Measurements from ENCODE around the gene INHBA. TPM values are rescaled to one million over a fixed set of nuclear protein-coding genes. Genes with fewer than 3 reads are reported as not detected.

Gene INHBA
- total RNA-seq, 2 donors from 2014 or later, result 0.52 TPM; not detected in 1

DNA sequence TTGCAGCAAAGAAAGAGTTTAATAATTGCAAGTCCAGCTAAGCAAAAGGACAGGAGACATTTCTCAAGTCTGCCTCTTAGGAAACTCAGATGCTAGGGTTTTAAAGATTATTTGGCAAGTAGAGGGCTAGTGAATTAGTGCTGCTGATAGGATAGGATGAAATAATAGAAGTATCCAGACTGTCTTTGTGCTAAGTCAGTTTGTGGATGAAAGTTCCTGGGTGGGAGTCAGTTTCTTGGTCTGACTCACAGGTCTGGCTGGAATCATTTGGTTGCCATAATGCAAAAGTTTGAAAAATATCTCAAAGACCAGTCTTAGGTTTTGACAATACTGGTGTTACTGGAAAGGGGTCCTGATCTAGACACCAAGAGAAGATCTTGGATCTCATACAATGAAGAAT lies 42.6 kb upstream of the INHBA start:
- no peak for ATAC-seq
- no peaks in the 10 kb centered on the region for H3K4me1 ChIP-seq
- no peaks in the 10 kb centered on the region for H3K27me3 ChIP-seq
- no peak overlapping the region for H3K4me3 ChIP-seq
- no peaks in the 10 kb centered on the region for H3K36me3 ChIP-seq (replicated peaks in 1 of 2; ENCODE audit: insufficient read depth in 1 of 2, low read depth in 2 of 2)
- intact Hi-C loops (cut with DNase I), result no loop called here
- H3K9me3 ChIP-seq, result peaks cover 0 to 11% (median 0%) of the 10 kb centered on the region in 3 donors
- H3K27ac ChIP-seq, result no peak overlapping the region
- no peak for DNase-seq
- TF ChIP-seq CTCF (IDR thresholded peaks at IDR 0.05), result no peak
- TF ChIP-seq POLR2A (IDR thresholded peaks at IDR 0.05), result no peak

DNA sequence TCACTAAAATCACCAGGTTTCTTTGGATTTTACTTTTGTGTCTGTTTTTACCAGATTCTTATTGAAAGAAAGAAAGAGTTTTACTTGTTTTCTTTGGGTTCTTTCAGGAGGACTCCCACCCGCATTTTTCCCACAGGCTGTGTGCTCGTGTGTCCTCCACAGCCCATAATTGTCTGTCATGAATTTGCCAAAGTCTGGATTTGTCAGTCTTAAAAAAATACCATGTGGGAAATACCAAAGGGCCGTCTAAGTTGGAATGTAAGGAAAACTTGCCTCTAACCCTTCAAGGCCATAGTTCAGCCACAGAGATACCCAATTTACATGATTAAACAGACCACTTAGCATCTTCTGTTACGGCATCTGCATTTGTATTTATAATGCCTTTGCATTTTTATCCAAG lies 41.3 kb upstream of the INHBA start:
- no peak for TF ChIP-seq CTCF (IDR thresholded peaks at IDR 0.05)
- no peak for TF ChIP-seq POLR2A (IDR thresholded peaks at IDR 0.05)
- H3K9me3 ChIP-seq, result peaks cover 0 to 11% (median 0%) of the 10 kb centered on the region in 3 donors
- no peak overlapping the region for H3K4me3 ChIP-seq
- intact Hi-C loops (cut with DNase I), result no loop called here
- H3K27me3 ChIP-seq, result no peaks in the 10 kb centered on the region
- WGBS, 2 donors, result 41 to 56% methylated on average over 4 of the region's 4 CpGs
- ATAC-seq, result no peak
- H3K36me3 ChIP-seq (replicated peaks in 1 of 2; ENCODE audit: insufficient read depth in 1 of 2, low read depth in 2 of 2), result no peaks in the 10 kb centered on the region
- no peaks in the 10 kb centered on the region for H3K4me1 ChIP-seq
- DNase-seq, result no peak
- H3K27ac ChIP-seq, result no peak overlapping the region

DNA sequence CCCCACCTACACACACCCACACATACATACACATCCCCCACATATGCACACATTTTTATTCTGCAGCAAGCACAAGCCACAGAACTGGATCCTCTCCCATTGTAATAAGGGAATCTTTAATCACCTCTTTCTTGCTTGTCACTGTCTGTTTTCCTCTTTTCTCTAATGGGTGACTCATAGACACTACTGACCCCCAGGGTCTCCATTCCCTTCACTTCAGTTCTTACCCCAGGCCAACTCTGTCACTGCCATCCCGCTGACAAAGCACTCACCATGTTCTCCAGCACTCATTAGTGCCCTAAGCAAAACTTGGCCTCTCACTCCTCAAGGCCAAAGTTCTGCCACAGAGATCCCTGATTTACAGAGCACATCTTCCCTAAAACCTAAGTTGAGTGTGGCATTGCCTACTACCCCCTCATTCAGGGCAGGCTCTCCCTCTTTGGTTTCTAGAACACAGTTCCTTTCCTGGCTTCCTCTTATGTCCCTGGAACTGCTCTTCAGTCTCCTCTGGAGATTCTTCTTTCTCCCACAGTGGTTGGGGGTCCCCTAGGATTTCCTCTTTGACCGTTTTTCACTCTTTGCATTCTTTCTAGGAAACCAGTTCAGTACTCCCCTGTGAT lies 39.6 kb upstream of the INHBA start:
- no peak overlapping the region for H3K27ac ChIP-seq
- intact Hi-C loops (cut with DNase I), result no loop called here
- no peaks in the 10 kb centered on the region for H3K36me3 ChIP-seq (replicated peaks in 1 of 2; ENCODE audit: insufficient read depth in 1 of 2, low read depth in 2 of 2)
- TF ChIP-seq CTCF (IDR thresholded peaks at IDR 0.05), result no peak
- H3K4me3 ChIP-seq, result no peak overlapping the region
- WGBS, 2 donors, result 46 to 61% methylated on average over 2 of the region's 2 CpGs
- ATAC-seq, result no peak
- H3K4me1 ChIP-seq, result no peaks in the 10 kb centered on the region
- H3K27me3 ChIP-seq, result no peaks in the 10 kb centered on the region
- DNase-seq, result no peak
- peaks cover 0 to 11% (median 0%) of the 10 kb centered on the region in 3 donors for H3K9me3 ChIP-seq

DNA sequence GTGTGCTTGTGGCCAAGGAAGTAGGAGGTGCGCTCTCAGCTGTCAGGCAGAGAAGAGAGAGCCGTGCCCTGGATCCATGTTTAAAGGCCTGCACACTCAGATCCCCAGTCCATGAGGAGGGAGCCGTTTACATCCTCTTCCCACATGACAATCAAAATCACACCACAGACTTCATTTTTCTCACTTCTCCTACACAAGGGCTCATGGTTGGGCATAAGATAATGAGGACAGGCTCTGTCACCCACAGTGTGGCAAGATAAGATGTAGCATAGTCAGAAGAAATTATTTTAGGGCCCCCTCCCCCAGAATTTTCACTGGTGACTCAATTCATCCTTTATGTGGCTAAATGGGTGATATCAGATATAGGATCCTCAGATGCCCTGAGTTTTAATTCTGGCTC lies 35.9 kb upstream of the INHBA start:
- ATAC-seq, result no peak

More for the DNA sequence above, 35.9 kb upstream of the INHBA start:
- intact Hi-C loops (cut with DNase I), result no loop called here
- Histone ChIP-seq H3K27me3 (no peaks in the 10 kb centered on the region), H3K4me1 (no peaks in the 10 kb centered on the region), H3K9me3 (peaks cover 0 to 11% (median 0%) of the 10 kb centered on the region in 3 donors), H3K36me3 (replicated peaks in 1 of 2; ENCODE audit: insufficient read depth in 1 of 2, low read depth in 2 of 2) (no peaks in the 10 kb centered on the region), H3K27ac (no peak overlapping the region), H3K4me3 (no peak overlapping the region)
- WGBS, 2 donors, result 59 to 67% methylated on average over 3 of the region's 3 CpGs
- no peak for DNase-seq
- TF ChIP-seq POLR2A (IDR thresholded peaks at IDR 0.05) (no peak), CTCF (IDR thresholded peaks at IDR 0.05) (no peak)
